NOMO-1 (cell line): ENCODE data around the gene PEX26.
"Not testable (repeated sequence)": the region's sequence is repeated elsewhere in the genome, so short reads cannot be mapped to it uniquely, and the experiment has no call there.

Experiments used
- DNase-seq, 2 experiments: peaks; one replicate each; lab custom pipeline; 2025; ENCODE audit not compliant: unreplicated experiment in 2 of 2; lab: John Stamatoyannopoulos, UW

PEX26 gene

DNA sequence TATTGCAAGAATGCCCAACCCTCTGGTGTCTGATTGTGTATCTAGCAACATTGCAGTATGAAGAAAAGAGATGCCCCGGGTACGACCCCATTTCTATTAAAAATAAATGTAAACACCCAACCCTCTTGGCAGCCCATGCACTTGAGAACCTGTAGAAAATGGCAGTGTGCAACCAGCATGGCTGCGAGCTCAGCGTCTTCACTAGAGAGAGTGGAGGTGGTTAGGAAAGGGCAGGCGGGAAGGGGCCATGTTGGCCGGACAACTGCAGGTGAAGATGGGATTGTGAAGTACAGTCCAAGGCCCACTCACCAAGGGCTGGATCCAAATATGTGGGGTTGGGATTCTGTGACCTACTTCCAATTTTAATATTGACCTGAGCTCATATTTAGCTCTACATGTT is 15.9 kb downstream of the PEX26 start:
- no peak for DNase-seq

DNA sequence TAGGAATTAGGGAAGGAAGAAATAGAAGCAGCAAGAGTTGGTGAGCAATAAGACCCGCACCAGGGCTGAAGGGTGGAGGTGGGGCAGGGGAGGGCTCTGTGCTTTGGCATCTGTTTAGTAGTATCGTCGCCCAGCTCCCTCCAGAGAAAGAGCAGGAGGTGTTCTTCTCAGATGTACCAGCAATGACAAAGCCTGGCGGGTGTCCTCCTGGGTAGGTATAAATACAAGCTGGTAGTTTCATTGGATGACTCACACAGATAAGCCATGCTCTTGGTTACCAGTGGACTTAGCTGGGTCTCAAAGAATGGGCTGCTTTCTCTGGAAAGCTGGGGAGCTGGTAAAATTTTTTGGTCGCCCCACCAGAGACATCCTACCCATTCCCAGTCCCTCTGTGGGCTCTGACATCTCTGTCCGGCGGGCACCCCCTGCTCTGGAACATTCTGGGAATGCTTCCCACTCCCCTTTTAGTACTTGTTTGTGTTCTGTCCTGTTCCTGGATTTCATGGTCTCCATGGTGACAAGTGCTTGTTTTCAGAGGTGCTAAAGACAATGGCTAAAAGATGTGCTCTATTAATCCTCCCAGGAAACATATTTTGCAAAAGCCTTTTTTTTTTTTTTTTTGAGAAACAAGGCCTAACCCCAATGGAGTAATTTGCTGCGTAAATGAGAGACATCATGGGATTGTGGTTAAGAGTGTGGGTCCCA is 17.5 kb downstream of the PEX26 start:
- no peak for DNase-seq

DNA sequence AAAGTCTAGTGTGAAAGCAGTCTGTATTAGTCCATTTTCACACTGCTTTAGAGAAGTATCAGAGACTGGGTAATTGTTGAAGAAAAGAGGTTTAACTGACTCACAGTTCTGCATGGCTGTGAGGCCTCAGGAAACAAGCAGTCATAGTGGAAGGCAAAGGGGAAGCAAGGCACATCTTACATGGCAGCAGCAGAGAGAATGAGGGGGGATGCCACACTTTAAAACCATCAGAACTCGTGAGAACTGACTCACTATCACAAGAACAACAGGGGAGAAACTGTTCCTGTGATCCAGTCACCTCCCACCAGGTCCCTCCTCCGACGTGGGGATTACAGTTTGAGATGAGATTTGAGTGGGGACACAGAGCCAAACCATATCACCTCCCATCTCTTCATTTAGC is 19.0 kb downstream of the PEX26 start:
- no peak for DNase-seq

DNA sequence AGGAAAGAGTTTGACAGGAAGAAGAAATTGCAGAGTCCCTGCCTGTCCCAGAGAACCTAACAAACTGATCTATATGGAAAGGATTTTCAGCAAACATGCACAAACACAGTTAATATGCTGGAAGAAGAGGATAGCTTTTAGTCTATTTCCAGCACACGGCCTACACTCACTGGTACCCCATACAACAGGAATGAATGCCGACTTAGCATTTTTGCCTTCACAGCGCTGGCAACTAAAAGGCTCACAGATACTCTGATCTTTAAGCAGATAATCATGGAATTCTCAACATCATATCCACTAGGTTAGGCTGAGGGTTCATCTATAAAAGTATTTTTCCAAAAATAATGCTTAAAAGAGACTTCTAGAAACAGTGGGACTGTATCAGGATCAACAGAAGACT is 23.0 kb downstream of the PEX26 start:
- DNase-seq, result no peak

DNA sequence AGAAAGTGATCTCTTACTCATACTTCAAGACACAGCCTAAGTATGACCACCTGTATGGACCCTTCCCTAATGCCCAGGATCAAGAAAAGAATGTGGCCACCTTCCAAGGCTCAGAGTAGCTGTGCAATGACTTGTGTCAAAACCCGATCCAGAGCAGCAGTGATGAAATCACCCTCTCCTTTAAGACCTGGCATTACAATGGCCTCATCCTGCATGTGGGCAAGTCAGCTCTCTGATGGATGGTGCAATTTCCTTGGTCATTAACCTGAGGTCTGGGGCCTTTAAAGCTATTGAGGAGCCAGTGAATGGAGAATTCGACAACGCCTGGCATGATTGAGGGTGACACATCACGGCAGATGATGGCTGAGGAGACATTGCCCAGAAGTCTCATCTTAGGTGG is 23.7 kb downstream of the PEX26 start:
- peak; percentile 40 to 58 for DNase-seq

- DNase-seq, result no peak
Measured at GRCh38 chr22:18103527-18104269, 25.9 kb downstream of the PEX26 start.

DNA sequence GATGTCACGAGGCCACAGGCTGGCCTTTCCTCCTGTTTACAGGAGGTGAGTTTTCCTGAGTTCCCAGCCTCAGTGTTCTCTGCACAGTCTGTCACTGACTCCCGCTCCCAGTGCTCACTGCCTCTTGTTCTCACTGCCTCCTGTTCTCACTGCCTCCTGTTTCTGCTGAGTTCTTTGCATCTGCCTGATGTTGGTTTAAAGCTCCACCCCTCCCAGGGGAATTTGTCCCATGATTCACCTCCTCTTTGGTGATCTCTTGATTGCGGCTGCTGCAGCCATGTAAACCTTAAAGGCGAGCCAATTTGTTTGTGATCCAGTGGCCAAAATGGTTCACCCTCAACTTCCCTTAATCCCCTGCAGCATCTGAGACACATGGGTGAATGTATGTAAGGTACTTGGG is 26.8 kb downstream of the PEX26 start:
- no peak for DNase-seq

GRCh38 chr22:18105981-18106380 is 28.2 kb downstream of the PEX26 start:
- not testable (repeated sequence) for DNase-seq

DNA sequence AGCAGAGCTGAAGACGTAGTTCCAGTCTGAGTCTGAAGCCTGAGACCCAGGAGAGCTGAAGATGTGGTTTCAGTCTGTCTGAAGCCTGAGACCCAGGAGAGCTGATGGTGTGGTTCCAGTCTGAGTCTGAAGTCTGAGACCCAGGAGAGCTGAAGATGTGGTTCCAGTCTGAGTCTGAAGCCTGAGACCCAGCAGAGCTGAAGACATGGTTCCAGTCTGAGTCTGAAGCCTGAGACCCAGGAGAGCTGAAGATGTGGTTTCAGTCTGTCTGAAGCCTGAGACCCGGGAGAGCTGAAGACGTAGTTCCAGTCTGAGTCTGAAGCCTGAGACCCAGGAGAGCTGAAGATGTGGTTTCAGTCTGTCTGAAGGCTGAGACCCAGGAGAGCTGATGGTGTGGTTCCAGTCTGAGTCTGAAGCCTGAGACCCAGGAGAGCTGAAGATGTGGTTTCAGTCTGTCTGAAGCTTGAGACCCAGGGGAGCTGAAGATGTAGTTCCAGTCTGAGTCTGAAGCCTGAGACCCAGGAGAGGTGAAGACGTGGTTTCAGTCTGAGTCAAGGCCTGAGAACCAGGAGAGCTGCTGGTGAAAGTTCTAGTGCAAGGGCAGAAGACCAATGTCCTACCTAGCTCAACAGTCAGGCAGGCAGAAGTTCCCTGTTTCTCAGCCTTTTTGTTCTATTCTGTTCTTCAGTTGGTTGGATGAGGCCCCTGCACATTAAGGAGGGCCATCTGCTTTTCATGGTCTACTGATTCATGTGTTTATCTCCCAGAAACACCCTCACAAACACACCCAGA is 29.0 kb downstream of the PEX26 start:
- DNase-seq, result not testable (repeated sequence)

DNA sequence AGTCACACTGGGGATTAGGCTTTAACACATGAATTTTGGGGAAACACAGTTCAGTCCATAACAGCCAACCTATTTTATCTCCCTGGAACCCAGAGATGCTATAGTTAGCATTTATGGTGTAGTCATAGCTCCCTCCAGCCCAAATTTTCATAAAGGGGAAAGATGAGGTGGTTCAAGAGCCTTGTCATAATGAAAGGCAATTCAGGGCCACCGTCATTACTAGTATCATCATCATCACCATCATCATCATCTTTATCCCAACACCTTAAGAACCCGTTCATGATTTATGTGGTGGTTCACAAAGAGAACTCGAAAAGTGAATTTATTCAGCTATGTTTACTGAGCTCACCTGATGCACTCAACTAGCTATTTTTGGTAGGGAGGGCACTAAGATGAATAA is 30.4 kb downstream of the PEX26 start:
- no peak for DNase-seq

GRCh38 chr22:18109410-18110193 is 31.8 kb downstream of the PEX26 start:
- DNase-seq, result no peak

DNA sequence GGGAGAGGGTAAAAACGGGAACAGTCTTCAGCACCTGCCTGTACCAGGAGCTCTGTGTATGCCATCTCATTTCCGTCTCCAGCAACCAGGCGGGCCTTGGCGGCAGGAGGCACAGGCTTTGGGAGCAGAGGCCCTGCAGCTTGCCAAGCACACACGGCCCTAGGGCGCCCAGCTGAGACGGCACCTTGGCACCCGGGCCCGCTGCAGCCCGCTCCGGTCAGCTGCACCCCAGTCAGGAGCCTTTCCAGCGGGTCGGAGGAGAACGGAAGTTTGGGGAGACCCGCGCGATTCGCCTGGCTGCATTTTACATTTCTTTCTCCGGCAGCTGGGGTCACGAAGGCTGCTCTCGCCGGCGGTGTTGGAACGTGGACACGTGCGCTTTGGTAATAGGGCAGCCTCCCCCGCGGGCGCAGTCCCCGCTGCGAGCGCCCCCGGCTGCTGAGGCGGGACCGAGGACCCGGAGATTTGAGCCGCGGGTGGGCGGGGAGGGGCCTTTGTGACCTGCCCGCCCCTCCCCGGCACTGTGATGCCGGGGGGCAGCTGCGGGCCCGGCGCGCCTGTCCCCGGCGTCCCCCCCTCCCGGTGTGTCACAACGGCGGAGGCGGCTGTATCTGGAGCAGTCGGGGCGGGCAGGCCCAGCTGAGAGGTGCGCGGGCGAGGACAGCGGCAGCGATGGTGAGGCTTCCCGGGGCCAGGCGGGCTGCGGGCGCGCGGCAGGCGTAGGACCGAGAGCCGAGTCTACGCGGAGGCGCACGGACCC is 32.6 kb downstream of the PEX26 start, which contains the start of gene TUBA8:
TSS of gene TUBA8 (plus strand) at position 616 of the 760 bp plus-strand sequence. CDS start at position 673, 57 bp downstream.
- DNase-seq, result peak in 1 of 2 experiments; percentile 17

GRCh38 chr22:18110954-18111758 is 33.4 kb downstream of the PEX26 start:
- DNase-seq, result no peak

GRCh38 chr22:18111759-18112330 is 34.1 kb downstream of the PEX26 start:
- no peak for DNase-seq

- DNase-seq, result no peak
Measured at GRCh38 chr22:18112440-18112839, 34.6 kb downstream of the PEX26 start.

DNA sequence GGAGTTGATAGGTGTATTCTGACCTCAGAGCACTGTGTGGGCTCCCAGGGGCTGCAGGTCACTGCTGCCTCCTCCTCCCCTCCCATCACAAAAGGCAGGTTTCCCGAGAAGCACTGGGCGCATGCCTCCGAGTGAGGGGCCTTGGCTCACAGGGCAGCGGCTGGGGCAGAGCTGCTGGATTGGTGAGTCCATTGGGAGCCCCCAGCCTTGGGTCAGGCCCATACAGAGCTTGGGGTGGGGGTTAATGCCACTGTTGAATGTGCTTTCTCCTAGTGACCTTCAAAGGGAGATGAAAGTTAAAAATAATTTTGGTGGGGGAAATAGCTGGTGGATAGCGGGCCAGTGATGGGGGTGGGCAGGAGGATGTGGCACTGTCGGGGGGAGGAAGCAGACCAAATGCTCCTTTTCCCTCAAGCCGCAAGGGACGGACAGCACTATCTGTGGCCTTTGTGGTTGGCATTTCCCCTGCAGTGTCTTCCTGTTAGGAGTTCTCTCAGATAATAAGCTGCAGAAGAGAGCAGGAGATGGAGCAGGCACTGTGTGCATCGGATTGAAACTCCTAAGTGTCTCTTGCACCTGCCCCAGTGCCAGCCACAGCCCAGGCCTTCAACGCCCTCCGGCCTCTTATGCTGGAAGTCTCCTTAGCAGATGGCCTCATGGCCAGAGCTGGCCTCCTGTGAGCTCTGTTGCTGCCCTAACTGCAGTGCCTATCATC is 36.0 kb downstream of the PEX26 start:
- peak in 1 of 2 experiments; percentile 21 for DNase-seq

GRCh38 chr22:18114495-18114894 is 36.7 kb downstream of the PEX26 start:
- DNase-seq, result no peak
